Heart left ventricle (tissue), 13 donors: ENCODE data around the gene MAGI1.

Experiments used
- POLR2A ChIP-seq, 2 donors: fragments of 450-650 bp; IDR thresholded peaks; one replicate each; pipeline ENCODE4 v1.6.1; 2017; ENCODE audit warnings: antibody characterized with exemption in 2 of 2, mild to moderate bottlenecking in 2 of 2, moderate library complexity in 2 of 2
- TF ChIP-seq, protein P1 (sequence below), 12 donors: fragments of 200-600 bp; sonication (generic) in 4 of 12; IDR thresholded peaks; one replicate each; pipeline versions ENCODE4 v1.5.0 to v1.8.0; 2018 to 2022; ENCODE audit warnings: antibody characterized with exemption in 12 of 12, mild to moderate bottlenecking in 5 of 12
- donor health status: ischemic (EF 13 %, LVEDD 7.1; RV severe dilation, severe dysfunction).
- donor health status: DM: no; HTN: yes; CAD: no.
- donor health status: DM: no; HTN: no; CAD: no.
- donor health status: ischemic (EF 25% LVEDD 6.9; RV normal size, moderate dysfunction).
- donor health status: ischemic (EF 25% LVEDD 5.7; RV mildly dilated, moderate dysfunction).
- donor health status: ischemic (EF 35%, LVEDD 5.7; RV mildly dilated, moderate dysfunction).
- donor health status: nonischemic (EF 11% LVEDD 7.7; RV severe dilation, severe dysfunction).
- donor health status: DM: yes; HTN: yes; CAD: no.
- donor health status: PGD.
- donor health status: ischemic (EF 29% LVEDD 5.4; RV normal size, mild dysfunction).
- donor health status: nonischemic (EF 23%, LVEDD 6.1; RV moderate dilation, normal function).

DNA sequence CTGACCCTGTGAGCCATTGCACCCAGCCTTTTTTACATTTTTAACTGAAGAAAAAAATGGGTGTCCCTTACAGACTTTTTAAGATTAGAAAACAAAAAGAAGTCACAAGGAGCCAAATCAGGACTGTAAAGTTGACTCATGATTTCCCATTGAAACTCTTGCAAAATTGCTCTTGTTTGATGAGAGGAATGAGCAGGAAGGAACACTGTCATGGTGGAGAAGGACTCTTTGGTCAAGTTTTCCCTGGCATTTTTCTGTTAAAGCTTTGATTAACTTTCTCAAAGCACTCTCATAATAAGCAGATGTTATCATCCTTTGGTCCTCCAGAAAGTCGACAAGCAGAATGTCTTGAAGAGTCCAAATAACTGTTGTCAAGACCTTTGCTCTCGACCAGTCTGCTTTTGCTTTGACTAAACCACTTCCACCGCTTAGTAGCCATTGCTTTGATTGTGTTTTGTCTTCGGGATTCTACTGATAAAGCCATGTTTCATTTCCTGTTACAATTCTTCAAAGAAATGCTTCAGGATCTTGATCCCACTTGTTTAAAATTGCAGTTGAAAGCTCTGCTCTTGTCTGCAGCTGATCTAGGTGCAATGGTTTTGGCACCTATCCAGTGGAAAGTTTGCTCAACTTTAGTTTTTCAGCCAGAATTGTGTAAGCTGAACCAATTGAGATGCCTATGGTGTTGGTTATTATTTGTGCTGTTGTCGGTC lies 369.4 kb downstream of the MAGI1 start:
- TF ChIP-seq, protein P1, sequence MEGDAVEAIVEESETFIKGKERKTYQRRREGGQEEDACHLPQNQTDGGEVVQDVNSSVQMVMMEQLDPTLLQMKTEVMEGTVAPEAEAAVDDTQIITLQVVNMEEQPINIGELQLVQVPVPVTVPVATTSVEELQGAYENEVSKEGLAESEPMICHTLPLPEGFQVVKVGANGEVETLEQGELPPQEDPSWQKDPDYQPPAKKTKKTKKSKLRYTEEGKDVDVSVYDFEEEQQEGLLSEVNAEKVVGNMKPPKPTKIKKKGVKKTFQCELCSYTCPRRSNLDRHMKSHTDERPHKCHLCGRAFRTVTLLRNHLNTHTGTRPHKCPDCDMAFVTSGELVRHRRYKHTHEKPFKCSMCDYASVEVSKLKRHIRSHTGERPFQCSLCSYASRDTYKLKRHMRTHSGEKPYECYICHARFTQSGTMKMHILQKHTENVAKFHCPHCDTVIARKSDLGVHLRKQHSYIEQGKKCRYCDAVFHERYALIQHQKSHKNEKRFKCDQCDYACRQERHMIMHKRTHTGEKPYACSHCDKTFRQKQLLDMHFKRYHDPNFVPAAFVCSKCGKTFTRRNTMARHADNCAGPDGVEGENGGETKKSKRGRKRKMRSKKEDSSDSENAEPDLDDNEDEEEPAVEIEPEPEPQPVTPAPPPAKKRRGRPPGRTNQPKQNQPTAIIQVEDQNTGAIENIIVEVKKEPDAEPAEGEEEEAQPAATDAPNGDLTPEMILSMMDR (IDR thresholded peaks at IDR 0.05) = no peak
- no peak for TF ChIP-seq POLR2A (IDR thresholded peaks at IDR 0.05)
